HAP-1 (cell line): Measurements from ENCODE around the gene ARL17B.
A peak's percentile ranks its signal among the peaks of the same experiment; 100 is the strongest.
"Not testable (repeated sequence)": the region's sequence is repeated elsewhere in the genome, so short reads cannot be mapped to it uniquely, and the experiment has no call there.

Source experiments
- DNase-seq, 2 experiments: peaks; one replicate each; pipeline ENCODE4 v3.0.0-alpha.2; 2016 to 2020; ENCODE audit warnings: low spot score in 2 of 2
- H3K27me3 ChIP-seq: fragments of 250-450 bp; sonication (Bioruptor Pico); 2 replicates; pipeline ENCODE4 v1.5.1; 2020; ENCODE audit warnings: low read depth, mild to moderate bottlenecking, moderate library complexity
- H3K36me3 ChIP-seq: fragments of 250-450 bp; sonication (Bioruptor Pico); replicated peaks from 2 replicates; pipeline ENCODE4 v1.5.1; 2020; ENCODE audit warnings: mild to moderate bottlenecking
- H3K4me1 ChIP-seq: fragments of 250-450 bp; sonication (Bioruptor Pico); 2 replicates; pipeline ENCODE4 v1.5.1; 2020; ENCODE audit warnings: mild to moderate bottlenecking
- H3K4me3 ChIP-seq: fragments of 250-450 bp; sonication (Bioruptor Pico); 2 replicates; pipeline ENCODE4 v1.5.1; 2020; ENCODE audit warnings: mild to moderate bottlenecking, moderate library complexity
- H3K9me3 ChIP-seq: fragments of 250-450 bp; sonication (Bioruptor Pico); 2 replicates; pipeline ENCODE4 v1.5.1; 2020; ENCODE audit warnings: mild to moderate bottlenecking, moderate library complexity
- in situ Hi-C: fragments of 300-500 bp; cut with MboI; formaldehyde crosslinking; loops from 3 replicates; pipeline ENCODE4 v1.14.3; 2020; ENCODE audit warnings: low sequenced_read_pairs, inconsistent platforms, mixed read lengths

ARL17B gene

GRCh38 chr17:46361755-46362154 lies at the start of gene ARL17B:
Gene ARL17B, minus strand, starts transcription at chr17:46361766. Its CDS starts 3,369 bp downstream, at chr17:46358397.
- H3K9me3 ChIP-seq, H3K36me3 ChIP-seq, H3K27me3 ChIP-seq, H3K4me3 ChIP-seq, H3K4me1 ChIP-seq, in situ Hi-C loops: not testable (repeated sequence)
- DNase-seq = peak in 1 of 2 experiments; percentile 90

GRCh38 chr17:46409864-46410263 lies 48.3 kb upstream of the ARL17B start:
- H3K4me3 ChIP-seq, H3K4me1 ChIP-seq, DNase-seq, H3K27me3 ChIP-seq, H3K9me3 ChIP-seq, in situ Hi-C loops, H3K36me3 ChIP-seq: not testable (repeated sequence)

- in situ Hi-C loops, H3K36me3 ChIP-seq, DNase-seq, H3K27me3 ChIP-seq, H3K9me3 ChIP-seq, H3K4me3 ChIP-seq, H3K4me1 ChIP-seq: not testable (repeated sequence)
Measured at GRCh38 chr17:46407155-46407554, 45.6 kb upstream of the ARL17B start.

- H3K4me1 ChIP-seq, in situ Hi-C loops, H3K4me3 ChIP-seq, H3K36me3 ChIP-seq, DNase-seq, H3K27me3 ChIP-seq, H3K9me3 ChIP-seq: not testable (repeated sequence)
Measured at GRCh38 chr17:46401033-46401787, 39.6 kb upstream of the ARL17B start.

GRCh38 chr17:46400543-46400942 lies 39.0 kb upstream of the ARL17B start:
- in situ Hi-C loops, H3K9me3 ChIP-seq: not testable (repeated sequence)

GRCh38 chr17:46399993-46400392 lies 38.4 kb upstream of the ARL17B start:
- H3K9me3 ChIP-seq, DNase-seq, H3K36me3 ChIP-seq, H3K4me1 ChIP-seq, H3K4me3 ChIP-seq, in situ Hi-C loops, H3K27me3 ChIP-seq: not testable (repeated sequence)

More at GRCh38 chr17:46400543-46400942, 39.0 kb upstream of the ARL17B start:
- not testable (repeated sequence) for H3K4me3 ChIP-seq, H3K36me3 ChIP-seq, H3K4me1 ChIP-seq, DNase-seq, H3K27me3 ChIP-seq

GRCh38 chr17:46396292-46396691 lies 34.7 kb upstream of the ARL17B start:
- H3K4me3 ChIP-seq, H3K4me1 ChIP-seq, H3K36me3 ChIP-seq, H3K27me3 ChIP-seq, H3K9me3 ChIP-seq, DNase-seq, in situ Hi-C loops: not testable (repeated sequence)

GRCh38 chr17:46393702-46394101 lies 32.1 kb upstream of the ARL17B start:
- H3K36me3 ChIP-seq, H3K9me3 ChIP-seq, H3K27me3 ChIP-seq, in situ Hi-C loops, H3K4me1 ChIP-seq, H3K4me3 ChIP-seq, DNase-seq: not testable (repeated sequence)

- H3K4me1 ChIP-seq, in situ Hi-C loops, H3K27me3 ChIP-seq, H3K9me3 ChIP-seq, H3K36me3 ChIP-seq, H3K4me3 ChIP-seq, DNase-seq: not testable (repeated sequence)
Measured at GRCh38 chr17:46385491-46385890, 23.9 kb upstream of the ARL17B start.

- DNase-seq, H3K4me3 ChIP-seq, in situ Hi-C loops, H3K4me1 ChIP-seq, H3K36me3 ChIP-seq, H3K27me3 ChIP-seq, H3K9me3 ChIP-seq: not testable (repeated sequence)
Measured at GRCh38 chr17:46383118-46383517, 21.6 kb upstream of the ARL17B start.

GRCh38 chr17:46373418-46373817 lies 11.9 kb upstream of the ARL17B start:
- H3K36me3 ChIP-seq, DNase-seq, H3K4me3 ChIP-seq, H3K27me3 ChIP-seq, in situ Hi-C loops, H3K9me3 ChIP-seq, H3K4me1 ChIP-seq: not testable (repeated sequence)

GRCh38 chr17:46372236-46373229 lies 11.0 kb upstream of the ARL17B start:
- H3K36me3 ChIP-seq, H3K4me1 ChIP-seq, H3K27me3 ChIP-seq, H3K9me3 ChIP-seq, in situ Hi-C loops, H3K4me3 ChIP-seq, DNase-seq: not testable (repeated sequence)

- H3K36me3 ChIP-seq, in situ Hi-C loops: not testable (repeated sequence)
Measured at GRCh38 chr17:46367520-46367919, 6.0 kb upstream of the ARL17B start.

GRCh38 chr17:46361145-46361735 lies 326 bp downstream of the ARL17B start:
- H3K4me3 ChIP-seq, in situ Hi-C loops, H3K36me3 ChIP-seq, DNase-seq, H3K27me3 ChIP-seq, H3K4me1 ChIP-seq, H3K9me3 ChIP-seq: not testable (repeated sequence)

More at GRCh38 chr17:46367520-46367919, 6.0 kb upstream of the ARL17B start:
- H3K4me1 ChIP-seq, H3K9me3 ChIP-seq, DNase-seq, H3K27me3 ChIP-seq, H3K4me3 ChIP-seq: not testable (repeated sequence)
